Ishikawa (cell line): Measurements from ENCODE around the gene TIE1.

Experiments used
- EP300 ChIP-seq: IDR thresholded peaks from 2 replicates; pipeline ENCODE4 v1.6.1; 2012; ENCODE audit warnings: borderline replicate concordance
- FOXM1 ChIP-seq: IDR thresholded peaks from 2 replicates; pipeline ENCODE4 v1.6.1; 2012; ENCODE audit warnings: low read depth, borderline replicate concordance
- REST ChIP-seq: IDR thresholded peaks from 2 replicates; pipeline ENCODE4 v1.6.1; 2012; ENCODE audit warnings: low read depth, mild to moderate bottlenecking
- TF ChIP-seq, protein P1 (sequence below): IDR thresholded peaks from 2 replicates; pipeline ENCODE4 v1.6.1; 2012

DNA sequence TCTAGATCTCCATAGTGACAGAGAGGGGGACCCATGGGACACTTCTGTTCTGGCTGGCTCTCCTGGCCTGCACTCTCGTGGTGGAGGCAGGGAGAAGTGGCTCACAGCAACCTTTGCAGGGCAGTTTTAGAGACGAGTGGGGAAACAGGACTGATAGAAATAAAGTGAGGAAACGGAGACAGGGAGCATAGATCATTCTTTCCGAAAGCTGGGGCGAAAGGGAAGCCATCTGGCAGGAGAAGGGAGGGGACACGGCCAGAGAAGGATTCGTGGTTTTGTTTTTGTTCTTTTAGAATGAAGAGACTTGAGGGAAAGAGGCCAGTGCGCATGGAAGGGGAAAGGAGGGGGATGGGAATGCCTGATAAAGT is 3.5 kb downstream of the TIE1 start:
- no peak for TF ChIP-seq FOXM1
- TF ChIP-seq REST = no peak
- TF ChIP-seq EP300 = no peak
- TF ChIP-seq, protein P1, sequence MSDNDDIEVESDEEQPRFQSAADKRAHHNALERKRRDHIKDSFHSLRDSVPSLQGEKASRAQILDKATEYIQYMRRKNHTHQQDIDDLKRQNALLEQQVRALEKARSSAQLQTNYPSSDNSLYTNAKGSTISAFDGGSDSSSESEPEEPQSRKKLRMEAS = no peak
